Adrenal gland (tissue), 12 donors: Measurements from ENCODE around the gene SLC7A6OS. TPM values are rescaled to one million over a fixed set of nuclear protein-coding genes. Genes with fewer than 3 reads are reported as not detected.

Experiments
- DNase-seq, 7 donors: peaks; one replicate each; pipeline ENCODE4 v3.0.0-alpha.2; 2019 to 2020
- H3K27ac ChIP-seq, 5 donors: fragments of 200-600 bp; sonication (generic) in 4 of 5; 1 replicate in 3 of 5; 2 replicates in 2 of 5; pipeline versions ENCODE4 v1.5.1 to v1.8.0; 2016 to 2020; ENCODE audit warnings: mild to moderate bottlenecking in 1 of 5
- H3K27me3 ChIP-seq: fragments of 200-600 bp; 2 replicates; pipeline ENCODE4 v1.8.0; 2021
- H3K36me3 ChIP-seq, 2 donors: fragments of 200-600 bp; replicated peaks in 1 of 2; 1 replicate in 1 of 2; 2 replicates in 1 of 2; pipeline versions ENCODE4 v1.5.1 to v1.8.0; 2018 to 2022
- H3K4me1 ChIP-seq, 2 donors: fragments of 200-600 bp; replicated peaks in 1 of 2; 1 replicate in 1 of 2; 2 replicates in 1 of 2; pipeline versions ENCODE4 v1.5.1 to v1.8.0; 2018 to 2021
- H3K4me3 ChIP-seq, 4 donors: fragments of 200-600 bp; sonication (generic) in 3 of 4; one replicate each; pipeline ENCODE4 v1.5.1; 2016 to 2018
- H3K9me3 ChIP-seq, 3 donors: fragments of 200-600 bp; sonication (generic) in 1 of 3; replicated peaks in 1 of 3; 1 replicate in 2 of 3; 2 replicates in 1 of 3; pipeline versions ENCODE4 v1.5.1 to v1.8.0; 2016 to 2021
- CTCF ChIP-seq, 6 experiments: fragments of 450-650 bp in 4 of 6; fragments of 200-600 bp in 2 of 6; sonication (generic) in 1 of 6; IDR thresholded peaks; 1 replicate in 5 of 6; 2 replicates in 1 of 6; pipeline versions ENCODE4 v1.5.1 to v1.8.0; 2016 to 2021; ENCODE audit warnings: antibody characterized with exemption in 6 of 6, mild to moderate bottlenecking in 2 of 6, moderate library complexity in 1 of 6
- POLR2A ChIP-seq, 2 donors: fragments of 450-650 bp; IDR thresholded peaks; one replicate each; pipeline ENCODE4 v1.6.1; 2017; ENCODE audit warnings: antibody characterized with exemption in 2 of 2, mild to moderate bottlenecking in 2 of 2, moderate library complexity in 1 of 2
- WGBS, 4 donors: extraction: QIAGEN DNeasy Blood & Tissue Kit in 2 of 4; methylation state at CpG; one replicate each; pipeline versions ENCODE4 v1.1.5 to v1.1.7; 2013 to 2017; 5-methylcytosine and 5-hydroxymethylcytosine counted together
- intact Hi-C, 2 donors: fragments of 100-400 bp; cut with DNase I; formaldehyde crosslinking; loops; one replicate each; pipeline versions ENCODE4 v1.14.1 to v1.15.0; 2022 to 2023
- polyA plus RNA-seq, 3 donors: library from polyadenylated mRNA; stranded (reverse); fragments of 200-250 nt in 2 of 3; fragments of 350-450 nt in 1 of 3; fragmentation: Illumina TruSeq in 1 of 3; extraction: RNeasy Lipid Tissue Mini Kit (QIAGEN cat#74804) in 1 of 3; gene quantifications; one replicate each; pipeline ENCODE4 v1.2.3, GENCODE V29; 2013 to 2014
- total RNA-seq, 9 donors: library from RNA; depleted of rRNA in 4 of 9; stranded (reverse); fragments of >200 nt in 4 of 9; fragments of 120-200 nt in 1 of 9; fragmentation: NEBNext Ultra II Directional in 1 of 9; extraction: Animal tissue kit (Norgen Biotek cat#: 25700) in 1 of 9; gene quantifications; one replicate each; pipeline versions ENCODE4 v1.1.0 to v1.2.4, GENCODE V29; 2013 to 2023
- donor health status: healthy with polysubstance abuse.
- donor health status: Bipolar disorder and iron deficiency.
- donor health status: DM: yes; HTN: yes; CAD: no.
- donor health status: DM: no; HTN: no; CAD: no.
- donor health status: DM: no; HTN: no; CAD: no.
- donor health status: DM: yes; HTN: yes; CAD: no.

Gene SLC7A6OS
- total and polyA plus RNA-seq, 12 donors, result 5.7 to 18.6 (median 13.8) TPM

GRCh38 chr16:68306633-68307032 lies 4.1 kb downstream of the SLC7A6OS start:
- Histone ChIP-seq H3K4me1 (peaks cover 4 to 22% of the 10 kb centered on the region in 2 donors), H3K36me3 (peaks cover 0 to 64% of the 10 kb centered on the region in 2 donors), H3K27ac (no peak overlapping the region), H3K9me3 (no peaks in the 10 kb centered on the region), H3K27me3 (no peaks in the 10 kb centered on the region), H3K4me3 (no peak overlapping the region)
- intact Hi-C loops, result no loop called here
- no peak for DNase-seq
- TF ChIP-seq POLR2A (IDR thresholded peaks at IDR 0.05), result no peak
- no peak for TF ChIP-seq CTCF (IDR thresholded peaks at IDR 0.05)
- WGBS, 4 donors, result 92 to 96% (median 95%) methylated on average over 3 of the region's 3 CpGs

GRCh38 chr16:68300734-68301459 lies 9.8 kb downstream of the SLC7A6OS start:
- TF ChIP-seq POLR2A (IDR thresholded peaks at IDR 0.05) (no peak), CTCF (IDR thresholded peaks at IDR 0.05) (no peak)
- intact Hi-C loops, result no loop called here
- H3K4me3 ChIP-seq, result no peak overlapping the region
- H3K27ac ChIP-seq, result no peak overlapping the region
- H3K9me3 ChIP-seq, result no peaks in the 10 kb centered on the region
- H3K27me3 ChIP-seq, result no peaks in the 10 kb centered on the region
- WGBS, 4 donors, result 77 to 82% (median 79%) methylated on average over 7 of the region's 7 CpGs
- H3K4me1 ChIP-seq, result peaks cover 26 to 39% of the 10 kb centered on the region in 2 donors
- no peak for DNase-seq
- peaks cover 0 to 84% of the 10 kb centered on the region in 2 donors for H3K36me3 ChIP-seq

- Histone ChIP-seq H3K36me3 (peaks cover 0 to 84% of the 10 kb centered on the region in 2 donors), H3K9me3 (no peaks in the 10 kb centered on the region), H3K4me1 (peaks cover 26 to 39% of the 10 kb centered on the region in 2 donors), H3K27ac (peak overlapping the region in 4 of 5 donors; percentile 67 to 85 (median 78)), H3K27me3 (no peaks in the 10 kb centered on the region), H3K4me3 (no peak overlapping the region)
- no peak for DNase-seq
- intact Hi-C loops, result no loop called here
- 78 to 85% (median 81%) methylated on average over 11 of the region's 11 CpGs for WGBS, 4 donors
- TF ChIP-seq CTCF (IDR thresholded peaks at IDR 0.05) (no peak), POLR2A (IDR thresholded peaks at IDR 0.05) (no peak)
Measured at GRCh38 chr16:68299571-68300453, 10.9 kb downstream of the SLC7A6OS start.

- H3K4me1 ChIP-seq, result peaks cover 26 to 39% of the 10 kb centered on the region in 2 donors
- no peaks in the 10 kb centered on the region for H3K27me3 ChIP-seq
- H3K4me3 ChIP-seq, result no peak overlapping the region
- 24 to 44% (median 40%) methylated on average over 4 to 5 of the region's 5 CpGs for WGBS, 4 donors
- no peak for TF ChIP-seq CTCF (IDR thresholded peaks at IDR 0.05)
- TF ChIP-seq POLR2A (IDR thresholded peaks at IDR 0.05), result peak in 1 of 2 donors; percentile 8
- peaks cover 0 to 82% of the 10 kb centered on the region in 2 donors for H3K36me3 ChIP-seq
- intact Hi-C loops, result no loop called here
- H3K27ac ChIP-seq, result peak overlapping the region; percentile 55 to 85 (median 77)
- H3K9me3 ChIP-seq, result no peaks in the 10 kb centered on the region
- peak; percentile 60 to 93 (median 91) for DNase-seq
Measured at GRCh38 chr16:68298907-68299561, 11.7 kb downstream of the SLC7A6OS start.
